ENCODE results near the gene TST. TPM values are rescaled to one million over a fixed set of nuclear protein-coding genes. Genes with fewer than 3 reads are reported as not detected.

TST gene
- total and polyA plus RNA-seq, 2 donors (not counting 3 experiments of a cell fraction or from before 2014, with no cell fraction given), result 39.2 to 95.1 TPM

DNA sequence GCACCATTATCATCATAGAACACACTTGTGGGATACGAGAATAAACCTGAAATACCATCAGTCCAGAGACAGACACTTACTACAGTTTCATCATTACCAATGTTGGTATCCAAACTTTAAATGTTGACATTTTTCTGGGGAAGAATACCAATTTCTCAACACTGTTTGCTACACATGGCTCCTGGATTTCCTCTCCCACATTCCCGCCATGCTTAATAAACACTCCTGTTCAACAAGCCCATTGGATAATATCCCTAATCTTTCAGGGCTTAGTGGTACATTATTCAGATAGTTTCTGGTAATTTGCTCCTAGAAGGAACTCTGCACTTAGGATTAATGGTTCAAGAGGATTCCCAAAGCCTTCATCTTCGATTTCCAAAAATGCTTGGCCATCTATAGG, 57.6 kb downstream of the TST start:
- dilution Hi-C loops (cut with MboI; ENCODE audit: extremely low pct_ligation_motif_present, low sequenced_read_pairs), result no loop called here
- no peaks in the 10 kb centered on the region for H3K9me1 ChIP-seq (replicated peaks; ENCODE audit: control insufficient read depth, extremely low read depth, insufficient read depth, low read length)
- no peaks in the 10 kb centered on the region for H3K9me3 ChIP-seq (replicated peaks; ENCODE audit: control insufficient read depth, insufficient read depth, low read length)
- no peaks in the 10 kb centered on the region for H3K36me3 ChIP-seq (ENCODE audit: control insufficient read depth in 2 of 2, extremely low read depth in 1 of 2, insufficient read depth in 2 of 2, low read length in 2 of 2)
- no peak overlapping the region for H3K4me2 ChIP-seq (ENCODE audit: insufficient read depth, low read length)
- no peak overlapping the region for H2AFZ ChIP-seq (ENCODE audit: low read depth, low read length)
- no peak overlapping the region for H3K9ac ChIP-seq (replicated peaks; ENCODE audit: extremely low read depth, insufficient read depth, low read length)
- no TSS peak for BruUV-seq (replicated peaks)
- H3K4me3 ChIP-seq (replicated peaks in 1 of 3; ENCODE audit: insufficient read depth in 1 of 3, low read depth in 1 of 3, low read length in 3 of 3), result no peak overlapping the region
- no peaks in the 10 kb centered on the region for H4K20me1 ChIP-seq (replicated peaks; ENCODE audit: control insufficient read depth, extremely low read depth, insufficient read depth, low read length)
- no peaks in the 10 kb centered on the region for H3K4me1 ChIP-seq (ENCODE audit: control insufficient read depth, extremely low read depth, insufficient read depth, low read length)
- H3K27ac ChIP-seq (ENCODE audit: insufficient read depth, low read depth, low read length), result no peak overlapping the region
- ChIA-PET POLR2A (no interaction called here), CTCF (no interaction called here)
- DNase-seq (ENCODE audit: low read depth, low spot score) (no peak), FAIRE-seq (no peak)
- TF ChIP-seq, protein P1, sequence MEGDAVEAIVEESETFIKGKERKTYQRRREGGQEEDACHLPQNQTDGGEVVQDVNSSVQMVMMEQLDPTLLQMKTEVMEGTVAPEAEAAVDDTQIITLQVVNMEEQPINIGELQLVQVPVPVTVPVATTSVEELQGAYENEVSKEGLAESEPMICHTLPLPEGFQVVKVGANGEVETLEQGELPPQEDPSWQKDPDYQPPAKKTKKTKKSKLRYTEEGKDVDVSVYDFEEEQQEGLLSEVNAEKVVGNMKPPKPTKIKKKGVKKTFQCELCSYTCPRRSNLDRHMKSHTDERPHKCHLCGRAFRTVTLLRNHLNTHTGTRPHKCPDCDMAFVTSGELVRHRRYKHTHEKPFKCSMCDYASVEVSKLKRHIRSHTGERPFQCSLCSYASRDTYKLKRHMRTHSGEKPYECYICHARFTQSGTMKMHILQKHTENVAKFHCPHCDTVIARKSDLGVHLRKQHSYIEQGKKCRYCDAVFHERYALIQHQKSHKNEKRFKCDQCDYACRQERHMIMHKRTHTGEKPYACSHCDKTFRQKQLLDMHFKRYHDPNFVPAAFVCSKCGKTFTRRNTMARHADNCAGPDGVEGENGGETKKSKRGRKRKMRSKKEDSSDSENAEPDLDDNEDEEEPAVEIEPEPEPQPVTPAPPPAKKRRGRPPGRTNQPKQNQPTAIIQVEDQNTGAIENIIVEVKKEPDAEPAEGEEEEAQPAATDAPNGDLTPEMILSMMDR (IDR thresholded peaks at IDR 0.05; ENCODE audit: extremely low read depth in 1 of 2, insufficient read depth in 1 of 2, low read depth in 1 of 2, low read length in 2 of 2), result no peak
- TF ChIP-seq, protein P2, sequence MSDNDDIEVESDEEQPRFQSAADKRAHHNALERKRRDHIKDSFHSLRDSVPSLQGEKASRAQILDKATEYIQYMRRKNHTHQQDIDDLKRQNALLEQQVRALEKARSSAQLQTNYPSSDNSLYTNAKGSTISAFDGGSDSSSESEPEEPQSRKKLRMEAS (IDR thresholded peaks at IDR 0.05; ENCODE audit: insufficient read depth, insufficient read length), result no peak
- TF ChIP-seq GATA2 (IDR thresholded peaks at IDR 0.05; ENCODE audit: insufficient read depth, insufficient read length, low read depth, low read length) (no peak), FOS (IDR thresholded peaks at IDR 0.05; ENCODE audit: borderline replicate concordance, insufficient read depth, low read length) (no peak), JUN (IDR thresholded peaks at IDR 0.05; ENCODE audit: borderline replicate concordance, insufficient read depth, insufficient read length, low read depth) (no peak), POLR2A (IDR thresholded peaks at IDR 0.05; ENCODE audit: low read depth, low read length) (no peak), EZH2 (IDR thresholded peaks at IDR 0.05; ENCODE audit: borderline replicate concordance, low read depth, low read length, severe bottlenecking) (no peak), POLR2AphosphoS5 (IDR thresholded peaks at IDR 0.05; ENCODE audit: insufficient read depth, low read depth, low read length) (no peak), MYC (IDR thresholded peaks at IDR 0.05; ENCODE audit: low read depth, low read length) (no peak)
- H3K79me2 ChIP-seq (ENCODE audit: control insufficient read depth, insufficient read depth, low read length), result no peaks in the 10 kb centered on the region
- H3K27me3 ChIP-seq (ENCODE audit: control insufficient read depth in 2 of 2, insufficient read depth in 2 of 2, low read length in 2 of 2), result peaks cover 16% of the 10 kb centered on the region in 2 experiments
- intact Hi-C loops (cut with micrococcal nuclease), result no loop called here

Small RNA genes within 50 kb of the gene (small RNA-seq; reads per million reads assigned to genes)
- gene RF00019 (ENCODE audit: insufficient read depth, insufficient read length, low read depth, low replicate concordance), result not detected

Other genes starting within 250 kb of the TST start
- 30.5 and 33.7 TPM in 2 replicates for gene IFT27, start 243.3 kb downstream of the TST start, total RNA-seq
- gene IFT27, start 243.3 kb downstream of the TST start, polyA plus RNA-seq, result 28.2 and 29.9 TPM in 2 replicates
- gene PVALB, start 202.4 kb downstream of the TST start, total RNA-seq, result not detected in 2 replicates
- gene PVALB, start 202.4 kb downstream of the TST start, polyA plus RNA-seq, result not detected in 2 replicates
- gene NCF4, start 158.4 kb downstream of the TST start, total RNA-seq, result not detected in 2 replicates
- gene NCF4, start 158.4 kb downstream of the TST start, polyA plus RNA-seq, result 0.07 and 0.13 TPM in 2 replicates
- gene CSF2RB, start 105.8 kb downstream of the TST start, total RNA-seq, result 20.6 and 24.9 TPM in 2 replicates
- 68.2 and 100 TPM in 2 replicates for gene CSF2RB, start 105.8 kb downstream of the TST start, polyA plus RNA-seq
- gene MPST, start 295 bp upstream of the TST start, total RNA-seq, result 87.3 and 93.2 TPM in 2 replicates
- 124 and 185 TPM in 2 replicates for gene MPST, start 295 bp upstream of the TST start, polyA plus RNA-seq
- gene KCTD17, start 32.3 kb upstream of the TST start, total RNA-seq, result 48.0 and 59.2 TPM in 2 replicates
- 73.0 and 77.9 TPM in 2 replicates for gene KCTD17, start 32.3 kb upstream of the TST start, polyA plus RNA-seq
- gene TMPRSS6, start 90.3 kb upstream of the TST start, total RNA-seq, result not detected in 2 replicates
- not detected in 2 replicates for gene TMPRSS6, start 90.3 kb upstream of the TST start, polyA plus RNA-seq
- gene IL2RB, start 130.5 kb upstream of the TST start, total RNA-seq, result not detected in 2 replicates
- gene IL2RB, start 130.5 kb upstream of the TST start, polyA plus RNA-seq, result 0.01 and 0.10 TPM in 2 replicates
- gene C1QTNF6, start 168.8 kb upstream of the TST start, total RNA-seq, result 27.6 and 31.5 TPM in 2 replicates
- 20.2 and 23.6 TPM in 2 replicates for gene C1QTNF6, start 168.8 kb upstream of the TST start, polyA plus RNA-seq
- gene SSTR3, start 193.0 kb upstream of the TST start, total RNA-seq, result not detected in 2 replicates
- gene SSTR3, start 193.0 kb upstream of the TST start, polyA plus RNA-seq, result not detected in 2 replicates
- gene RAC2, start 224.8 kb upstream of the TST start, total RNA-seq, result 111 and 122 TPM in 2 replicates
- gene RAC2, start 224.8 kb upstream of the TST start, polyA plus RNA-seq, result 181 and 196 TPM in 2 replicates